ENCODE results near the gene MAP2.

Gene MAP2

DNA sequence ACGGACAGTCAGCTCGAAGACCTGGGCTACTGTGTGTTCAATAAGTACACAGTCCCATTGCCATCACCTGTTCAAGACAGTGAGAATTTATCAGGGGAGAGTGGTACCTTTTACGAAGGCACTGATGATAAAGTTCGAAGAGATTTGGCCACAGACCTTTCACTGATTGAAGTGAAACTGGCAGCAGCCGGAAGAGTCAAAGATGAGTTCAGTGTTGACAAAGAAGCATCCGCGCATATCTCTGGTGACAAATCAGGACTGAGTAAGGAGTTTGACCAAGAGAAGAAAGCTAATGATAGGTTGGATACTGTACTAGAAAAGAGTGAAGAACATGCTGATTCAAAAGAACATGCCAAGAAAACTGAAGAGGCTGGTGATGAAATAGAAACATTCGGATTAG is 270.9 kb downstream of the MAP2 start:
- no peak overlapping the region for H3K4me3 ChIP-seq (ENCODE audit: low read depth, low read length)
- TF ChIP-seq, protein P1, sequence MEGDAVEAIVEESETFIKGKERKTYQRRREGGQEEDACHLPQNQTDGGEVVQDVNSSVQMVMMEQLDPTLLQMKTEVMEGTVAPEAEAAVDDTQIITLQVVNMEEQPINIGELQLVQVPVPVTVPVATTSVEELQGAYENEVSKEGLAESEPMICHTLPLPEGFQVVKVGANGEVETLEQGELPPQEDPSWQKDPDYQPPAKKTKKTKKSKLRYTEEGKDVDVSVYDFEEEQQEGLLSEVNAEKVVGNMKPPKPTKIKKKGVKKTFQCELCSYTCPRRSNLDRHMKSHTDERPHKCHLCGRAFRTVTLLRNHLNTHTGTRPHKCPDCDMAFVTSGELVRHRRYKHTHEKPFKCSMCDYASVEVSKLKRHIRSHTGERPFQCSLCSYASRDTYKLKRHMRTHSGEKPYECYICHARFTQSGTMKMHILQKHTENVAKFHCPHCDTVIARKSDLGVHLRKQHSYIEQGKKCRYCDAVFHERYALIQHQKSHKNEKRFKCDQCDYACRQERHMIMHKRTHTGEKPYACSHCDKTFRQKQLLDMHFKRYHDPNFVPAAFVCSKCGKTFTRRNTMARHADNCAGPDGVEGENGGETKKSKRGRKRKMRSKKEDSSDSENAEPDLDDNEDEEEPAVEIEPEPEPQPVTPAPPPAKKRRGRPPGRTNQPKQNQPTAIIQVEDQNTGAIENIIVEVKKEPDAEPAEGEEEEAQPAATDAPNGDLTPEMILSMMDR (IDR thresholded peaks at IDR 0.05; ENCODE audit: low read depth, low read length) = no peak
- TF ChIP-seq MYC (IDR thresholded peaks at IDR 0.05; ENCODE audit: low read depth, low read length) (no peak), POLR2A (IDR thresholded peaks at IDR 0.05; ENCODE audit: extremely low read depth, insufficient read length) (no peak)
- TF ChIP-seq, protein P2, sequence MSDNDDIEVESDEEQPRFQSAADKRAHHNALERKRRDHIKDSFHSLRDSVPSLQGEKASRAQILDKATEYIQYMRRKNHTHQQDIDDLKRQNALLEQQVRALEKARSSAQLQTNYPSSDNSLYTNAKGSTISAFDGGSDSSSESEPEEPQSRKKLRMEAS (IDR thresholded peaks at IDR 0.05; ENCODE audit: low read depth, low read length) = no peak
- DNase-seq (ENCODE audit: low read depth) = no peak

DNA sequence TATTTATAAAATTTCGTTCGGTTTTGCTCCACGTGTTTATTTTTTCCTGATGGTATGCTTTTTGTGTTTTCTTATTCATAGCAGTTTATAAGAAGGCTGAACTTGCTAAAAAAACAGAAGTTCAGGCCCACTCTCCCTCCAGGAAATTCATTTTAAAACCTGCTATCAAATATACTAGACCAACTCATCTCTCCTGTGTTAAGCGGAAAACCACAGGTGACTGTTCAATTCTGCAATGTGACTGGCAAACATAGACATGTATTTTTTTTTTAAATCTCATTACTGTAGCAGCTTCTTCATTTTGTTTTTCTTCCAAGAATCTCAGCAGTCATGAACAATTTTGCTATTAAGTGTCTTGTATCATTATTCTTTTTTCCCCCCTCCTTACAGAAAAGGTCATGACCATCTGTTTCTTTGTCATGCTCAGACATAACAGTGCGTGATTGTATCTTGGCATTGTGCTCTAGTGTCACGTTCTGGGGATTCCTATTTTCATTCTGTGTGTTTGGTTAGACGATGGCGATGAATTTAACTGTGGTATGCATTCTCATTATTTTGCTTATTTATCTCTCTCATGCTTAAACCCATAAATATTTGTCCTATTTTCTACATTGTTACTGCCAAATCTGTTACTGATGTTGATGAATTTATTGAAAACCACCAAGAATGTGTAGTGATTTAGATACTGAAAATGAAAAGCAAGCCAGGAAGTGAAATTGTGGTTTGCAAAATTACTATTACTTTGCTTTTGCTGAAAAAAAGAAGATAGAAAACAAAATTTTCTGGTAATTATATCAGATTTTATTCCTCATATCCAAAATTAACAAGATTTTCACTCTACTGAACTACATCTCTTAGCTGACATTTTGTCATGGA is 273.2 kb downstream of the MAP2 start:
- no peak for TF ChIP-seq MYC (IDR thresholded peaks at IDR 0.05; ENCODE audit: low read depth, low read length)
- TF ChIP-seq, protein P1 (IDR thresholded peaks at IDR 0.05; ENCODE audit: low read depth, low read length) = no peak
- TF ChIP-seq POLR2A (IDR thresholded peaks at IDR 0.05; ENCODE audit: extremely low read depth, insufficient read length) = no peak
- TF ChIP-seq, protein P2 (IDR thresholded peaks at IDR 0.05; ENCODE audit: low read depth, low read length) = no peak
- DNase-seq (ENCODE audit: low read depth) = no peak
- no peak overlapping the region for H3K4me3 ChIP-seq (ENCODE audit: low read depth, low read length)

DNA sequence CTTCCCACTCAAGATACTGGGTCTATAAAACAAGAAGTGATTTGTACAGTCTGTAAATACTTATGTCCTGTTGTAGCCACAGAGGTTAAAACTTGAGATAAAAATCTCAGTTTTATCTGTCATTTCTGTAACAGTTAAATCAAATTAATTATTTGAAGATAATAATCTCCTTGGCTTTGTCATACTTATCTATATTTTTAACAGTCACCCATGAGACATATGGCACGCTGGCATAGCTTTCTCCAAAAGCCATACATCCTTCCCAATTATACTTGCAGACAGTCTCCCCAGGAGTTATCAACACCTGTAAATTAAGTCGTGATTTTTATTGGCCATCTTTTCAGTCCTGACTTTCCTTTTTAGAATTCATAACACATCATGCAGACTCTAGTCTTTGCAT is 278.9 kb downstream of the MAP2 start:
- no peak overlapping the region for H3K4me3 ChIP-seq (ENCODE audit: low read depth, low read length)
- DNase-seq (ENCODE audit: low read depth) = no peak

DNA sequence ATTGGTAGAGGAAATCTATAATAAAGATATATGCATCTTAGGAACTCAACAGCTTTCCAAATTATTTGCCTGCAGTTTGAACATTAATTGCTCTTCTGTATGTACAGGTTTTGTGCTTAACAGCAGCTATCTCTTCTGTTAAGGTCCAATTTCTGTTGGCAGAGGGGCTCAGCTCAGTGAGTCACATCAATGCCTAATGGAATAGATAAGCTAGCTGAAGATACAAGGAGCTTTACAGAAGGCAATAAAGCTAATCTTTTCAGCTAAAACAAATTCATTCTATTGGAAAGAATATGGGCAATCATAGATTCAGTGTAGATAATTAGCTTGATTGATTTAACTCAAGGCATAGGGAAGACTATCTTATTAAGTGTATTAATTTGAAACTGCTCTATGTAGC is 289.4 kb downstream of the MAP2 start:
- TF ChIP-seq, protein P1 (IDR thresholded peaks at IDR 0.05; ENCODE audit: low read depth, low read length) = no peak
- TF ChIP-seq POLR2A (IDR thresholded peaks at IDR 0.05; ENCODE audit: extremely low read depth, insufficient read length) (no peak), MYC (IDR thresholded peaks at IDR 0.05; ENCODE audit: low read depth, low read length) (no peak)
- TF ChIP-seq, protein P2 (IDR thresholded peaks at IDR 0.05; ENCODE audit: low read depth, low read length) = no peak
- DNase-seq (ENCODE audit: low read depth) = no peak
- H3K4me3 ChIP-seq (ENCODE audit: low read depth, low read length) = no peak overlapping the region

More for the DNA sequence above, 278.9 kb downstream of the MAP2 start:
- no peak for TF ChIP-seq MYC (IDR thresholded peaks at IDR 0.05; ENCODE audit: low read depth, low read length)
- no peak for TF ChIP-seq POLR2A (IDR thresholded peaks at IDR 0.05; ENCODE audit: extremely low read depth, insufficient read length)
- TF ChIP-seq, protein P1 (IDR thresholded peaks at IDR 0.05; ENCODE audit: low read depth, low read length) = no peak
- TF ChIP-seq, protein P2 (IDR thresholded peaks at IDR 0.05; ENCODE audit: low read depth, low read length) = no peak

DNA sequence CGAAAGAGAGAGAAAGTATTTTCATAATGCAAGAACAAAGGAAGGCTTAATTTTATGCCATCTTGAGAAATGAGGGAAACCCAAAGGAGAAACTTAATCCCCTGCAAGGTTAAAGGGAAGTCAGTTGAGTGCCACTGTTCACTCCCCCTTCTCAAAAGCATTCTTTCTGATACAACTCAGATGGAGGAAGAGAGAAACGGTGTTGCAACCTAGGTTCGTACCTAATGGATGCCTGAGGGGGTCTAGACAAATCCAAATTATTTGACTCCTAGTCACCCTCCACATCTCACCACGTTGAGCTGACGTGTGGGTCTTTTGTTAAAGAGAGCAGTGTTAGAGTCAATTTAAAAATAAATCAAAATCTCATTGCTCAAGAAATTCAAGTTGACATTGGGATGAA is 295.2 kb downstream of the MAP2 start:
- no peak for DNase-seq (ENCODE audit: low read depth)
- TF ChIP-seq, protein P2 (IDR thresholded peaks at IDR 0.05; ENCODE audit: low read depth, low read length) = no peak
- TF ChIP-seq POLR2A (IDR thresholded peaks at IDR 0.05; ENCODE audit: extremely low read depth, insufficient read length) (no peak), MYC (IDR thresholded peaks at IDR 0.05; ENCODE audit: low read depth, low read length) (no peak)
- TF ChIP-seq, protein P1 (IDR thresholded peaks at IDR 0.05; ENCODE audit: low read depth, low read length) = no peak
- H3K4me3 ChIP-seq (ENCODE audit: low read depth, low read length) = no peak overlapping the region
